NCI-H345 (cell line): ENCODE results near the gene PTH2.
"Not testable (repeated sequence)": the region's sequence is repeated elsewhere in the genome, so short reads cannot be mapped to it uniquely, and the experiment has no call there.

Experiments used
- DNase-seq: peaks from one replicate; lab custom pipeline; 2025; lab: John Stamatoyannopoulos, UW

PTH2 gene

DNA sequence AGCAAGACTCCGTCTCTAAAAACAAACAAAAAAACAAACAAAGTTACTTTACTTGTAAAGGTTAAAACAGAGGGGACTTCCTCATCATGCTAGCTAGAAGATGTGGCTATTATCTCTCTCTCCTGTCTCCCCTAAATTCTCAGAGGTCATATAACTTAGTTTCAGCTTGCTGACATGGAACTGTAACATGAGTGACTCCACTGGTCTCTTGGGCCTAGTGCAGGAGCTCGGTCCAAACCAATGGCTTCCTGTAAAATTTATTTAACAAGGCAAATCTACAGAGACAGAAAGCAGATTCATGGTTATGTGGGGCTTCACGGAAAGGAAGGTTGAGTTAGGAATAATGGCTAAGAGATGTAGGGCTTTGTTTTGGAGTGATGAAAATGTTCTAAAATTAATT is 44.7 kb downstream of the PTH2 start:
- no peak for DNase-seq

DNA sequence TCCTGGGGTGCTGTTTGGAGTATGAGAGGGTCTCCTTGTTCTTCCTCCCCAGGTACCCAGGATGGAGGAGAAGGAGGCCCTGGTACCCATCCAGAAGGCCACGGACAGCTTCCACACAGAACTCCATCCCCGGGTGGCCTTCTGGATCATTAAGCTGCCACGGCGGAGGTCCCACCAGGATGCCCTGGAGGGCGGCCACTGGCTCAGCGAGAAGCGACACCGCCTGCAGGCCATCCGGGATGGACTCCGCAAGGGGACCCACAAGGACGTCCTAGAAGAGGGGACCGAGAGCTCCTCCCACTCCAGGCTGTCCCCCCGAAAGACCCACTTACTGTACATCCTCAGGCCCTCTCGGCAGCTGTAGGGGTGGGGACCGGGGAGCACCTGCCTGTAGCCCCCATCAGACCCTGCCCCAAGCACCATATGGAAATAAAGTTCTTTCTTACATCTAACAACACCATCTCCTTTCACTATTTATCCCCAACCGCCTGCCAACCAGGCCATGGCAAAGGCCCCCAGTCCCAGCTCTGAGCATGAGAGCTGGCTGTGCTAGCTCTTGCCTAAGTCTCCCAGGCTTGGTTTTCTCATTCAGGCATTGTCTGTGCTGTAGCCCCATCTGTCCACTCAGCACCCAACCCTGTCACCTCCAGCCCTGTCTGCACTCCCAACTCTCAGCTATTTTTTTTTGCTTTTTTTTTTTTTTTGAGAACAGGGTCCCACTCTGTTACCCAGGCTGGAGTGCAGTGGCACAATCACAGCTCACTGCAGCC is 48.4 kb downstream of the PTH2 start:
- DNase-seq, result no peak

GRCh38 chr19:49373174-49373573 is 50.1 kb downstream of the PTH2 start:
- DNase-seq, result not testable (repeated sequence)
